IMR-90 (cell line): Measurements from ENCODE around the gene KANSL1L. TPM values are rescaled to one million over a fixed set of nuclear protein-coding genes. Genes with fewer than 3 reads are reported as not detected.

Experiments used
- ATAC-seq: fragments of 200-7000 bp; cut with Tn5 transposase; 2 replicates; pipeline ENCODE4 v1.9.1; 2020; ENCODE audit warnings: low read depth, mild to moderate bottlenecking, moderate library complexity
- BruUV-seq: library from RNA; stranded (reverse); fragments of 400-500 nt; replicated peaks from 2 replicates; lab custom pipeline; 2021; lab: Mats Ljungman, UMichigan
- CTCF ChIA-PET: fragments of 300-600 bp; formaldehyde crosslinking; extraction: SDS; loops from one replicate; lab custom pipeline; 2021; ENCODE audit warnings: antibody characterized with exemption; lab: Yijun Ruan, JAX
- POLR2A ChIA-PET: fragments of 300-600 bp; sonication (Branson Sonifier 250); formaldehyde crosslinking; loops from one replicate; lab custom pipeline; 2022; ENCODE audit warnings: antibody characterized with exemption; ENCODE audit not compliant: unreplicated experiment; lab: Charles Lee
- DNase-seq: peaks from one replicate; pipeline ENCODE4 v3.0.0; 2013
- H2AFZ ChIP-seq: replicated peaks from 2 replicates; pipeline ENCODE3; 2013; ENCODE audit warnings: low read length, mild to moderate bottlenecking; ENCODE audit not compliant: poor library complexity
- H2AK5ac ChIP-seq: 2 replicates; pipeline ENCODE4 v1.6.1; 2013; ENCODE audit warnings: low read depth, low read length, inconsistent platforms
- H2AK9ac ChIP-seq: replicated peaks from 2 replicates; pipeline ENCODE3; 2013; ENCODE audit warnings: mild to moderate bottlenecking, low read depth, low read length, moderate library complexity; ENCODE audit not compliant: poor library complexity
- H2BK120ac ChIP-seq: 2 replicates; pipeline ENCODE4 v1.6.1; 2013; ENCODE audit warnings: low read depth, low read length, inconsistent platforms
- H2BK15ac ChIP-seq: 3 replicates; pipeline ENCODE4 v1.6.1; 2013; ENCODE audit warnings: low read depth, low read length, inconsistent platforms
- H2BK20ac ChIP-seq: 2 replicates; pipeline ENCODE4 v1.6.1; 2013; ENCODE audit warnings: low read depth, mild to moderate bottlenecking, inconsistent platforms, low read length, moderate library complexity
- H2BK5ac ChIP-seq: 2 replicates; pipeline ENCODE4 v1.6.1; 2013; ENCODE audit warnings: mild to moderate bottlenecking, low read depth, low read length, inconsistent platforms; ENCODE audit not compliant: poor library complexity, severe bottlenecking
- H3K14ac ChIP-seq: replicated peaks from 2 replicates; pipeline ENCODE4 v1.6.1; 2013; ENCODE audit warnings: low read depth, low read length, inconsistent platforms
- H3K18ac ChIP-seq: 2 replicates; pipeline ENCODE4 v1.6.1; 2013; ENCODE audit warnings: low read depth, low read length, control low read depth
- H3K23ac ChIP-seq: 2 replicates; pipeline ENCODE4 v1.6.1; 2013; ENCODE audit warnings: low read depth, low read length, inconsistent platforms
- H3K27ac ChIP-seq: 2 replicates; pipeline ENCODE4 v1.5.1; 2013; ENCODE audit warnings: mild to moderate bottlenecking, control low read depth, low read length; ENCODE audit not compliant: insufficient read depth
- H3K27me3 ChIP-seq: 2 replicates; pipeline ENCODE4 v1.6.1; 2013; ENCODE audit warnings: low read length; ENCODE audit not compliant: control insufficient read depth, insufficient read depth
- H3K36me3 ChIP-seq: 2 replicates; pipeline ENCODE4 v1.6.1; 2013; ENCODE audit warnings: low read length, mixed read lengths; ENCODE audit not compliant: control insufficient read depth, insufficient read depth
- H3K4ac ChIP-seq: 2 replicates; pipeline ENCODE4 v1.6.1; 2013; ENCODE audit warnings: low read depth, low read length, inconsistent platforms
- H3K4me1 ChIP-seq: 2 replicates; pipeline ENCODE4 v1.6.1; 2013; ENCODE audit warnings: low read length, mixed read lengths; ENCODE audit not compliant: control insufficient read depth, insufficient read depth
- H3K4me2 ChIP-seq: 2 replicates; pipeline ENCODE4 v1.6.1; 2013; ENCODE audit warnings: low read depth, mild to moderate bottlenecking, control low read depth, low read length, moderate library complexity
- H3K4me3 ChIP-seq: 2 replicates; pipeline ENCODE4 v1.5.1; 2013; ENCODE audit warnings: low read depth, mild to moderate bottlenecking, control low read depth, low read length, moderate library complexity; ENCODE audit not compliant: insufficient read depth
- H3K56ac ChIP-seq: 2 replicates; pipeline ENCODE4 v1.6.1; 2013; ENCODE audit warnings: low read length, inconsistent platforms; ENCODE audit not compliant: insufficient read depth; ENCODE audit errors: extremely low read depth
- H3K79me1 ChIP-seq, 2 experiments: 2 replicates each; pipeline ENCODE4 v1.6.1; 2013; ENCODE audit warnings: low read length in 2 of 2, inconsistent platforms in 1 of 2, low read depth in 1 of 2
- H3K9ac ChIP-seq: 2 replicates; pipeline ENCODE4 v1.6.1; 2013; ENCODE audit warnings: low read depth, low read length, control low read depth
- H3K9me1 ChIP-seq: 2 replicates; pipeline ENCODE4 v1.6.1; 2013; ENCODE audit warnings: low read length, inconsistent platforms; ENCODE audit not compliant: insufficient read depth
- H3K9me3 ChIP-seq: 2 replicates; pipeline ENCODE4 v1.6.1; 2013; ENCODE audit warnings: low read length; ENCODE audit not compliant: control insufficient read depth, insufficient read depth
- H4K20me1 ChIP-seq: 2 replicates; pipeline ENCODE4 v1.6.1; 2013; ENCODE audit warnings: low read length, inconsistent platforms; ENCODE audit not compliant: insufficient read depth
- H4K5ac ChIP-seq: 2 replicates; pipeline ENCODE4 v1.6.1; 2013; ENCODE audit warnings: mild to moderate bottlenecking, low read depth, low read length, control low read depth
- H4K8ac ChIP-seq, 2 experiments: 2 replicates each; pipeline ENCODE4 v1.6.1; 2013; ENCODE audit warnings: low read depth in 2 of 2, low read length in 2 of 2, control low read depth in 1 of 2, inconsistent platforms in 1 of 2
- H4K91ac ChIP-seq: 2 replicates; pipeline ENCODE4 v1.6.1; 2013; ENCODE audit warnings: low read depth, low read length, inconsistent platforms; ENCODE audit not compliant: insufficient read depth
- BHLHE40 ChIP-seq: fragments of 150-350 bp; IDR thresholded peaks from 2 replicates; pipeline ENCODE4 v1.6.1; 2016; ENCODE audit warnings: mild to moderate bottlenecking, low read depth, low read length
- CEBPB ChIP-seq: IDR thresholded peaks from 2 replicates; pipeline ENCODE4 v1.6.1; 2012; ENCODE audit warnings: low read depth, low read length, improper control_type of control experiment
- CHD1 ChIP-seq: IDR thresholded peaks from 2 replicates; pipeline ENCODE4 v1.6.1; 2012; ENCODE audit warnings: low read depth, low read length, improper control_type of control experiment
- MXI1 ChIP-seq: IDR thresholded peaks from 2 replicates; pipeline ENCODE4 v1.6.1; 2012; ENCODE audit warnings: low read depth, mild to moderate bottlenecking, low read length, moderate library complexity, borderline replicate concordance
- NFE2L2 ChIP-seq: fragments of 150-350 bp; IDR thresholded peaks from 2 replicates; pipeline ENCODE4 v1.6.1; 2016; ENCODE audit warnings: low read depth, mild to moderate bottlenecking, low read length
- POLR2A ChIP-seq: IDR thresholded peaks from 2 replicates; pipeline ENCODE4 v1.6.1; 2012; ENCODE audit warnings: mild to moderate bottlenecking, low read depth, low read length
- USF2 ChIP-seq: fragments of 150-350 bp; IDR thresholded peaks from 2 replicates; pipeline ENCODE4 v1.6.1; 2017; ENCODE audit warnings: mild to moderate bottlenecking, antibody characterized with exemption, low read length, low read depth
- WGBS, 2 experiments: methylation state at CpG; one replicate each; pipeline versions ENCODE4 v1.1.5 to v1.1.7; 2013; ENCODE audit warnings: missing lambda C conversion rate in 2 of 2; ENCODE audit not compliant: insufficient read length in 1 of 2; ENCODE audit errors: extremely low coverage in 2 of 2; 5-methylcytosine and 5-hydroxymethylcytosine counted together
- dilution Hi-C: fragments of 300-500 bp; cut with HindIII; formaldehyde crosslinking; loops from one replicate; pipeline ENCODE4 v1.14.3; 2018; ENCODE audit warnings: low sequenced_read_pairs; ENCODE audit not compliant: unreplicated experiment
- in situ Hi-C: fragments of 300-500 bp; cut with MboI; formaldehyde crosslinking; loops from 3 replicates; pipeline ENCODE4 v1.14.3; 2019; ENCODE audit warnings: low sequenced_read_pairs, inconsistent platforms, mixed read lengths
- intact Hi-C: fragments of 100-400 bp; cut with micrococcal nuclease; formaldehyde crosslinking; loops from 2 replicates; pipeline ENCODE4 v1.10.0; 2022
- polyA plus RNA-seq, 3 experiments: library from polyadenylated mRNA; depleted of rRNA; stranded (reverse); fragments of >200 nt; gene quantifications; 2 replicates each; pipeline ENCODE4 v1.2.3, GENCODE V29; 2012; ENCODE audit warnings: low replicate concordance in 1 of 3
- total RNA-seq: library from RNA; depleted of rRNA; stranded (reverse); fragments of >200 nt; gene quantifications from 2 replicates; pipeline ENCODE4 v1.2.3, GENCODE V29; 2012
- TF ChIP-seq, protein P1 (sequence below): conservative IDR thresholded peaks from 2 replicates; pipeline ENCODE4 v1.5.1; 2012; ENCODE audit warnings: mild to moderate bottlenecking, low read depth, low read length, improper control_type of control experiment

Gene KANSL1L
- total and polyA plus RNA-seq, 2 of the 4 experiments (the other 2 are of a cell fraction) = 3.1 to 7.2 TPM

DNA sequence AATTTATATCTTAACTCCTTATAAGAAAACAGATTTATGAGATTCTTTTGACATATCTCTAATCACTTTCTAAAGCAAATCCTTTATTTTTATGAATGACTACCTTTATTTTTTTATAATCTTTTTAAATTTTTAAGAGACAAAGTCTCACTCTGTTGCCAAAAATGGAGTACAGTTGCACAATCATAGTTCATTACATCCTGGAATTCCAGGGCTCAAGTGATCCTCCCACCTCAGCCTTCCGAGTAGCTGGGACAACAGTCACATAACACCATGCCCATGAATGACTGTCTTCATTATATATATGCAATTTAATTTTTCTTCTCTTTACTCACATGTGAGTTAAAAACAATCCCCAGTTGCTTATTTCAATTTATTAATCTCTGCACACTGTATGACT lies 32.3 kb upstream of the KANSL1L start:
- ChIA-PET POLR2A (no interaction called here), CTCF (no interaction called here)
- no peak overlapping the region for H3K56ac ChIP-seq
- no peaks in the 10 kb centered on the region for H3K36me3 ChIP-seq
- DNase-seq (no peak), ATAC-seq (no peak)
- no peak overlapping the region for H3K23ac ChIP-seq
- H2AK9ac ChIP-seq = no peak overlapping the region
- H4K20me1 ChIP-seq = no peaks in the 10 kb centered on the region
- H2BK5ac ChIP-seq = no peak overlapping the region
- BruUV-seq = no TSS peak
- H3K4me1 ChIP-seq = no peaks in the 10 kb centered on the region
- H3K9me3 ChIP-seq = no peaks in the 10 kb centered on the region
- H2BK15ac ChIP-seq = no peak overlapping the region
- H4K8ac ChIP-seq = no peak overlapping the region
- H4K5ac ChIP-seq = no peak overlapping the region
- no peak overlapping the region for H4K91ac ChIP-seq
- no peak overlapping the region for H3K4me3 ChIP-seq
- TF ChIP-seq BHLHE40 (no peak), MXI1 (no peak), USF2 (no peak), POLR2A (no peak), NFE2L2 (no peak), CHD1 (no peak), CEBPB (no peak)
- TF ChIP-seq, protein P1, sequence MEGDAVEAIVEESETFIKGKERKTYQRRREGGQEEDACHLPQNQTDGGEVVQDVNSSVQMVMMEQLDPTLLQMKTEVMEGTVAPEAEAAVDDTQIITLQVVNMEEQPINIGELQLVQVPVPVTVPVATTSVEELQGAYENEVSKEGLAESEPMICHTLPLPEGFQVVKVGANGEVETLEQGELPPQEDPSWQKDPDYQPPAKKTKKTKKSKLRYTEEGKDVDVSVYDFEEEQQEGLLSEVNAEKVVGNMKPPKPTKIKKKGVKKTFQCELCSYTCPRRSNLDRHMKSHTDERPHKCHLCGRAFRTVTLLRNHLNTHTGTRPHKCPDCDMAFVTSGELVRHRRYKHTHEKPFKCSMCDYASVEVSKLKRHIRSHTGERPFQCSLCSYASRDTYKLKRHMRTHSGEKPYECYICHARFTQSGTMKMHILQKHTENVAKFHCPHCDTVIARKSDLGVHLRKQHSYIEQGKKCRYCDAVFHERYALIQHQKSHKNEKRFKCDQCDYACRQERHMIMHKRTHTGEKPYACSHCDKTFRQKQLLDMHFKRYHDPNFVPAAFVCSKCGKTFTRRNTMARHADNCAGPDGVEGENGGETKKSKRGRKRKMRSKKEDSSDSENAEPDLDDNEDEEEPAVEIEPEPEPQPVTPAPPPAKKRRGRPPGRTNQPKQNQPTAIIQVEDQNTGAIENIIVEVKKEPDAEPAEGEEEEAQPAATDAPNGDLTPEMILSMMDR = no peak
- no peak overlapping the region for H3K4me2 ChIP-seq
- H2AK5ac ChIP-seq = no peak overlapping the region
- H3K79me1 ChIP-seq = no peaks in the 10 kb centered on the region
- intact Hi-C loops (no loop called here), dilution Hi-C loops (no loop called here), in situ Hi-C loops (loop anchor here (25.0 kb wide), 1 partner anchor 866 kb away; no protein-coding TSS in a partner anchor)
- WGBS, 2 experiments = no CpG with 5 or more reads among the region's 1 CpG
- H2BK120ac ChIP-seq = no peak overlapping the region
- no peak overlapping the region for H3K27ac ChIP-seq
- H3K27me3 ChIP-seq = peaks cover 3% of the 10 kb centered on the region
- no peak overlapping the region for H3K9ac ChIP-seq
- H3K4ac ChIP-seq = no peak overlapping the region
- H3K14ac ChIP-seq = no peak overlapping the region
- H3K9me1 ChIP-seq = no peaks in the 10 kb centered on the region
- no peak overlapping the region for H2AFZ ChIP-seq
- H3K18ac ChIP-seq = no peak overlapping the region
- no peak overlapping the region for H2BK20ac ChIP-seq
